CD14-positive monocyte (primary cell): ENCODE measurements around the gene SPSB1. TPM values are rescaled to one million over a fixed set of nuclear protein-coding genes. Genes with fewer than 3 reads are reported as not detected.

Experiments
- DNase-seq, 3 donors: peaks; one replicate each; pipeline ENCODE4 v3.0.0-alpha.2; 2011 to 2022
- H2AFZ ChIP-seq: 2 replicates; pipeline ENCODE4 v1.6.0; 2012; ENCODE audit warnings: mild to moderate bottlenecking, low read depth, low read length, inconsistent platforms; ENCODE audit not compliant: insufficient read depth, poor library complexity, severe bottlenecking
- H3K27ac ChIP-seq, 2 donors: 1 replicate in 1 of 2; 2 replicates in 1 of 2; pipeline ENCODE4 v1.5.1; 2012 to 2013; ENCODE audit warnings: low read length in 2 of 2, control low read depth in 1 of 2, inconsistent platforms in 1 of 2, low read depth in 1 of 2, mild to moderate bottlenecking in 1 of 2
- H3K27me3 ChIP-seq, 2 donors: one replicate each; pipeline versions ENCODE4 v1.6.0 to v1.6.1; 2011 to 2013; ENCODE audit warnings: low read length in 2 of 2; ENCODE audit not compliant: control insufficient read depth in 2 of 2, insufficient read depth in 2 of 2
- H3K36me3 ChIP-seq, 2 donors: replicated peaks in 1 of 2; 1 replicate in 1 of 2; 2 replicates in 1 of 2; pipeline versions ENCODE4 v1.5.1 to v1.6.1; 2012 to 2013; ENCODE audit warnings: low read length in 2 of 2, control low read depth in 1 of 2, inconsistent platforms in 1 of 2, mild to moderate bottlenecking in 1 of 2; ENCODE audit not compliant: insufficient read depth in 2 of 2, control insufficient read depth in 1 of 2
- H3K4me1 ChIP-seq, 2 donors: 1 replicate in 1 of 2; 2 replicates in 1 of 2; pipeline versions ENCODE4 v1.5.1 to v1.6.1; 2012 to 2013; ENCODE audit warnings: low read length in 2 of 2, control low read depth in 1 of 2, inconsistent platforms in 1 of 2, mild to moderate bottlenecking in 1 of 2, moderate library complexity in 1 of 2; ENCODE audit not compliant: insufficient read depth in 2 of 2, control insufficient read depth in 1 of 2
- H3K4me2 ChIP-seq: replicated peaks from 2 replicates; pipeline ENCODE3; 2012; ENCODE audit warnings: low read length, moderate library complexity, mild to moderate bottlenecking; ENCODE audit not compliant: poor library complexity, severe bottlenecking; ENCODE audit errors: extremely low read depth
- H3K4me3 ChIP-seq, 3 experiments: fragments of 200-600 bp in 1 of 3; sonication (generic) in 1 of 3; replicated peaks in 1 of 3; 1 replicate in 2 of 3; 2 replicates in 1 of 3; pipeline ENCODE4 v1.5.1; 2011 to 2013; ENCODE audit warnings: low read length in 3 of 3, mild to moderate bottlenecking in 3 of 3, control low read depth in 2 of 3, low read depth in 2 of 3, inconsistent platforms in 1 of 3, moderate library complexity in 1 of 3
- H3K79me2 ChIP-seq: 2 replicates; pipeline ENCODE4 v1.6.0; 2012; ENCODE audit warnings: mild to moderate bottlenecking, control low read depth, inconsistent platforms, low read length, moderate library complexity; ENCODE audit not compliant: insufficient read depth
- H3K9ac ChIP-seq: 2 replicates; pipeline ENCODE4 v1.6.0; 2017; ENCODE audit warnings: low read length, mild to moderate bottlenecking; ENCODE audit not compliant: insufficient read depth, poor library complexity, severe bottlenecking
- H3K9me3 ChIP-seq, 2 donors: replicated peaks in 1 of 2; 1 replicate in 1 of 2; 2 replicates in 1 of 2; pipeline versions ENCODE4 v1.5.1 to v1.6.1; 2012 to 2013; ENCODE audit warnings: low read length in 2 of 2, control low read depth in 1 of 2; ENCODE audit not compliant: control insufficient read depth in 1 of 2, insufficient read depth in 1 of 2
- H4K20me1 ChIP-seq: 2 replicates; pipeline ENCODE4 v1.6.0; 2012; ENCODE audit warnings: mild to moderate bottlenecking, low read length, control low read depth, moderate library complexity; ENCODE audit not compliant: insufficient read depth
- H3K27ac Mint-ChIP-seq, 7 donors: one replicate each; pipeline ENCODE4 v1.8.0; 2020; ENCODE audit warnings: mild to moderate bottlenecking in 7 of 7, mixed read lengths in 7 of 7, moderate library complexity in 6 of 7, inconsistent platforms in 2 of 7
- H3K27me3 Mint-ChIP-seq, 3 donors: one replicate each; pipeline ENCODE4 v1.8.0; 2021 to 2022; ENCODE audit warnings: low read depth in 3 of 3, mild to moderate bottlenecking in 3 of 3, mixed read lengths in 3 of 3, moderate library complexity in 3 of 3, inconsistent platforms in 1 of 3
- H3K36me3 Mint-ChIP-seq, 2 donors: one replicate each; pipeline ENCODE4 v1.8.0; 2020; ENCODE audit warnings: mixed read lengths in 2 of 2, inconsistent platforms in 1 of 2, mild to moderate bottlenecking in 1 of 2
- H3K4me1 Mint-ChIP-seq: one replicate; pipeline ENCODE4 v1.8.0; 2020; ENCODE audit warnings: mild to moderate bottlenecking, mixed read lengths
- H3K4me3 Mint-ChIP-seq, 2 donors: one replicate each; pipeline ENCODE4 v1.8.0; 2020; ENCODE audit warnings: mild to moderate bottlenecking in 2 of 2, mixed read lengths in 2 of 2, moderate library complexity in 1 of 2
- H3K9me3 Mint-ChIP-seq, 7 donors: one replicate each; pipeline ENCODE4 v1.8.0; 2020 to 2022; ENCODE audit warnings: mixed read lengths in 7 of 7, mild to moderate bottlenecking in 6 of 7, moderate library complexity in 6 of 7, inconsistent platforms in 2 of 7
- CTCF ChIP-seq: fragments of 200-600 bp; IDR thresholded peaks from one replicate; pipeline ENCODE4 v1.8.0; 2022; ENCODE audit warnings: antibody characterized with exemption, mild to moderate bottlenecking
- WGBS: methylation state at CpG from one replicate; pipeline ENCODE4 v1.1.5; 2013; ENCODE audit warnings: missing lambda C conversion rate; ENCODE audit not compliant: insufficient coverage; 5-methylcytosine and 5-hydroxymethylcytosine counted together
- intact Hi-C, 2 donors: fragments of 100-400 bp; cut with micrococcal nuclease; formaldehyde crosslinking; loops; one replicate each; pipeline versions ENCODE4 v1.15.0 to v1.15.1; 2023
- polyA plus RNA-seq, 3 donors: library from polyadenylated mRNA; depleted of rRNA in 1 of 3; unstranded in 2 of 3; stranded (reverse) in 1 of 3; fragments of 300-500 nt in 2 of 3; fragments of >200 nt in 1 of 3; fragmentation: Illumina TruSeq in 2 of 3; gene quantifications; 1 replicate in 2 of 3; 2 replicates in 1 of 3; pipeline ENCODE4 v1.2.3, GENCODE V29; 2012 to 2021

The SPSB1 gene
- polyA plus RNA-seq, 3 donors = 0.15 to 1.2 (median 0.29) TPM

DNA sequence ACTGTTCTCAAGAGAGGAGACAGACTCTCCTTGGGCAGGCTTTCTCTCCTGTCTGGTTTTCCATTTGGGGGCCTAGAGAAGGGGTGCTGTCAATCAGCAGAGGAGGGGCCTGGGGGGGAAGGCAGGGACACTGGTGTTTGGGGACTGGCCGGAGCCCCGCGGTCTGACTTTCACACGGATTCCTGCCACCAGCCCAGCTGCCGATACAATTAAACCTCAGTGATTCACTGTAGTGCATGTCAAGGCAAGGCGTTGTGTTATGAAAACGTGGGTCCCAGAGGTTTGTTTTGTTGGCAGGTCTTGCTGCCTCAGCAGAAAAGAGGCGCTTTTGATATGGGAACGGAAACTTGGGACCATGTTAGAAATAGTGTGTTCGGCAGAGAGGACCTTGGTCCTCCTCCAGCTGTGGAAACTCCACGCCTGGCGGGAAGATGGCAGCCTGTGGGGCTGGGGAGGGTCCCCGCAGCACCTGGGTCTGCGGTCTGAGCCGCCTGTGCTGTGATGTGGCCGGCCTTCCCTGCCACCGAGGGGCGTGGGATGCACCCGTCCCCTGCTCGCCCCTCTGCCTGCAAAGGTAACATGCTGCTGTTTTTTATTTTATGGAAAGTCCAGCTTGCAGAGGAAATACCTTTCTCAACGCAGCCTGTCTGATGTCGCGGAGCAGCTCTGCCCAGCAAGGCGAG lies 47.6 kb downstream of the SPSB1 start:
- no peak for TF ChIP-seq CTCF
- H3K9me3 ChIP-seq = no peaks in the 10 kb centered on the region
- no peak for DNase-seq
- Mint-ChIP-seq H3K4me1 (peaks cover 9% of the 10 kb centered on the region), H3K27me3 (peaks cover 13 to 27% (median 24%) of the 10 kb centered on the region in 3 donors), H3K4me3 (peak overlapping the region in 1 of 2 donors; percentile 35), H3K36me3 (no peaks in the 10 kb centered on the region), H3K9me3 (peaks cover 0 to 7% (median 0%) of the 10 kb centered on the region in 7 donors), H3K27ac (no peak overlapping the region)
- H3K27me3 ChIP-seq = no peaks in the 10 kb centered on the region
- intact Hi-C loops = no loop called here
- whole genome bisulfite sequencing = 89% methylated on average over 24 of the region's 24 CpGs
- H3K27ac ChIP-seq = no peak overlapping the region
- H3K4me3 ChIP-seq = no peak overlapping the region
- no peaks in the 10 kb centered on the region for H3K79me2 ChIP-seq
- no peaks in the 10 kb centered on the region for H3K36me3 ChIP-seq
- H4K20me1 ChIP-seq = no peaks in the 10 kb centered on the region
- no peak overlapping the region for H3K4me2 ChIP-seq
- peaks cover 9 to 10% of the 10 kb centered on the region in 2 donors for H3K4me1 ChIP-seq
- no peak overlapping the region for H2AFZ ChIP-seq
- no peak overlapping the region for H3K9ac ChIP-seq

GRCh38 chr1:9340864-9341263 lies 48.2 kb downstream of the SPSB1 start:
- Histone ChIP-seq H3K4me1 (peaks cover 9 to 10% of the 10 kb centered on the region in 2 donors), H2AFZ (no peak overlapping the region), H4K20me1 (no peaks in the 10 kb centered on the region), H3K27me3 (no peaks in the 10 kb centered on the region), H3K4me3 (no peak overlapping the region), H3K36me3 (no peaks in the 10 kb centered on the region), H3K27ac (no peak overlapping the region), H3K9me3 (no peaks in the 10 kb centered on the region), H3K79me2 (no peaks in the 10 kb centered on the region), H3K4me2 (no peak overlapping the region), H3K9ac (no peak overlapping the region)
- no peak for TF ChIP-seq CTCF
- Mint-ChIP-seq H3K4me1 (peaks cover 9% of the 10 kb centered on the region), H3K36me3 (no peaks in the 10 kb centered on the region), H3K27ac (peak overlapping the region in 1 of 7 donors; percentile 12), H3K9me3 (peaks cover 0 to 7% (median 0%) of the 10 kb centered on the region in 7 donors), H3K27me3 (peaks cover 13 to 29% (median 25%) of the 10 kb centered on the region in 3 donors), H3K4me3 (peak overlapping the region in 1 of 2 donors; percentile 35)
- DNase-seq = peak; percentile 48 to 64 (median 62)
- intact Hi-C loops = no loop called here
- WGBS = 69% methylated on average over 4 of the region's 7 CpGs
